ENCODE data around the gene ECE1. TPM values are rescaled to one million over a fixed set of nuclear protein-coding genes. Genes with fewer than 3 reads are reported as not detected.

ECE1 gene
- total RNA-seq, 1 experiment from 2014 or later: 65.8 TPM

GRCh38 chr1:21308847-21309652 lies 18.8 kb upstream of the ECE1 start:
- peak; percentile 71 for DNase-seq (ENCODE audit: low spot score)

DNA sequence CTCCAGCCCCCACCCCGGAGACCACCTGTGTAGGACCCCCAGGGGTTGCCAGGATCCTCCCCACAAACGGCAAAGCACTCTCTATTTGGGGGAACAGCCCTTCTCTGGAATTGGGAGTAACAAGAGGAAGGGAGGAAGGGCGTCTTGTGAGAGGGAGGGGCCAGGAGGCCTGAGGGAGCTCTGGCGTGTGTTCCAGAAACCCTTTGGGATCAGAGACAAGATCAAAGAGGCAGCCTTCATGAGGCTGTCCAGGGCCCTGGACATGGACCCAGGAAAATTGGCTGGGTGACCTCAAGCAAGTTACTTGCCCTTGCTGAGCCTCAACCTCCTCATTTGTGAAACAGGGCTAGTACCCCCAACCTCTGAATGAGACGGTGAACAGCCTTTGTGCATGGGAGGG lies 18.1 kb upstream of the ECE1 start:
- no peak for DNase-seq (ENCODE audit: low spot score)

DNA sequence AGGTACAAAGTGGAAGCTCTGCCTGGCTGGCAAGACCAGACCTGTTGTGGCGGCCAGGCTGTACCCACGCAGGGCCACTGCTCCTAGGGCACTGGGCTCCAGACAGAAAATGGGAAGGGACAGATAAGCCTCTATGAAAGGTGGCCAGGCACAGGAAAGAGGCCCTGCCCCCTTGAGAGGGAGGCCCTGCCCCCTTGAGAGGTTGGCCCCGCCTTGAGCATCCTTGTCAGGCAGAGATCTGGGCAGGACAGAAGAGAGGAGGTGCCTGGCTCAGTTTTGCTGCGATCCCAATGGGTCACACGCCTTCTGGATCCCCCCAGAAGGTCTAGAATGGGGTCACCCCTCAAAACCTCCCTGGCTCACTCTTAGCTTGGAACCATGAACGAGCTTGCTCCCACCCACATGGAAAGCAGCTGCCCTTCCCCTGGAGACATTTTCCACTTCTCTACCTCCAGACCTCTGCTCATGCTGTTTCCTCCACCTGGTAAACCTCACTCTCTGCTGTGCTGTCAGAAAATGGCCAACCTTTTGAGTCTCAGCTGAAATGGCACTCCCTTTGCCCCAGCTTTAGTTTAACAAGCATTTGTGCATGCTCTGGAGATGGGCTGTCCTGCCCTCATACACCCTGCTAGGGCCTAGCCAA lies 17.5 kb upstream of the ECE1 start:
- DNase-seq (ENCODE audit: low spot score): no peak

- DNase-seq (ENCODE audit: low spot score): no peak
Observed at GRCh38 chr1:21307210-21307609, 16.9 kb upstream of the ECE1 start.

DNA sequence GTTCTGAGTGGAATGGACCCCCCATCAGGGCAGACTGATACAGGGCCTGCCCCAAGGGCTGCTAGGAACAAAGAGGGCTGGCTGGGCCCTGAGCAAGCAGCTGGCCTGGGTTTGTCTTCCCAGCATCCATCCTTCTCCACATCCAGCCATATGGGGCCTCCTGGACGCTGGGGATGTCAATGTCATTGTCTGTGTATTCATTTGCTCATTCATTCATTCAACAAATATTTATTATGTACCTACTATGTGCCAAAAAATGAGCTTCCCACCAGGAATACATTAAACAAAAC lies 15.6 kb upstream of the ECE1 start:
- DNase-seq (ENCODE audit: low spot score): no peak

- DNase-seq (ENCODE audit: low spot score): no peak
Observed at GRCh38 chr1:21305155-21305899, 15.1 kb upstream of the ECE1 start.

GRCh38 chr1:21304488-21304887 lies 14.2 kb upstream of the ECE1 start:
- DNase-seq (ENCODE audit: low spot score): no peak

DNA sequence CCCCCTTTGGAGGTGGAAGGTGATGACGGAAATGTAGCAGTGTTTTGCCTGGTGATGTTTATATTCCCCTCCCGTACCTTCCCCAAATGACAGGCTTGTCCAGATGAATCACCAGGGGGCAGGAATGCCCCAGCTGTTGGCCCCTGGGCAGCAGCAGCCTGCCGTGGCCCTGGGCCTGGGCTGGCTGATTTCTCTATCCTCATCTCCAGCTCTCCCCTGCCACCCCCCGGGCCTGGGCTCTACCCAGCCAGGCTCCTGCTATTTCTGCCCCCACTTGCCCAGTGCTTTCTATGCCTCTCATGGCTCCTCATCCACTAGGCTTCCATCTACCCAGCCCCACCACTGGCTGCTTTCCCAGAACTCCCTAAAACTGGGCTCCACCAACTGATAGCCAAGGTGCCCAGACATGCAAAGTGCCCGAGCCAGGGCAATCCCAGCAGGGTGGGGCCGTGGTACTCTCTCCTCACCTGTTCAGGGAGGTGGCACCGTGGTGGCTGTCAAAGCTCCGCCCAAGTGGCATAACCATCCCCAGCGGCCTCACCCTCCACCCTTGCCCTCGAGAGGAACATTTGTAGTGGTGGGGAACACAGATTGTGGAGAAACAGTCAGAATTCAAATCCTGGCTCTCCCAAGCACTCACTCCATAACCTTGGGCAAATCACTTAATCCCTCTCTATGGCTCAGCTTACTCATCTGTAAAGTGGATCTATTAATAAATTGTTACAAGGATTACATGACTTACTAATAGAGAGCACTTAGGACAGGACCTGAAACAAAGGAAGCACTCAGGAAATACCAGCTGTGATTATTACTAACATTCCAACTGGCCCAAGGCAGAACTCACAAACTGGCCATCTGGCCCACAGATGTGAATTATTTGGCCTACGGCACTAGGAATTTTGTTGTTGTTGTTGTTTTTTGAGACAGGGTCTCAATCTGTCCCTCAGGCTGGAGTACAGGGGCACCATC lies 12.8 kb upstream of the ECE1 start:
- DNase-seq (ENCODE audit: low spot score): peak; percentile 63

DNA sequence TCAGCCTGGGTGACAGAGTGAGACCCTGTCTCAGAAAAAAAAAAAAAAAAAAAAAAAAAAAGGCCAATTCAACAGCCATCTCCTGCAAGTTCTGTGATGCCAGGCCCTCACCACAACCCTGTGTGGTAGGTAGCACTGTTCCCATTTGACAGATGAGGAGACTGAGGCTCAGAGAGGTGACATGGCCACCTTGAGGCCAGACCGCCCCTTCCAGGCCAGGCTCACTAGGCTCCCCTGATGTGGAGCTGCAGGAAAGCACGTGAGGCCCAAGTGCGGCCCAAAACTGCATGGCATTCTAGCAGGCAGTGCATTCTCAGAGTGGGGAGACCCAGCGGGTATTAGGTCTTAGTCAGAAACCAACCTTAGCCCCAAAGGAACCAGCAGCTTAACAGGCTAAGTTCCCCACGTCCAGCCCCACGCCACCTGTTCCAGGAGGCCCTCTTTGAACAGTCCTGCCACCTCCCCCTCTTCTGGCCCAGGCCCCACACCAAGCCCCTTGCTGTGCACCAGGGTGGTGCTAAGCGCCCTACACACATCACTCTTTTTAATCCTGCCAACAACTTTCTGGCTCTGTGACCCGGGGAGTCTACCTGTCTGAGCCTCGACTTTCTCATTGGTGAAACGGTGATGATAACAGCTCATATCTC lies 11.7 kb upstream of the ECE1 start:
- DNase-seq (ENCODE audit: low spot score): no peak

- no peak for DNase-seq (ENCODE audit: low spot score)
Observed at GRCh38 chr1:21300774-21301173, 10.5 kb upstream of the ECE1 start.

- DNase-seq (ENCODE audit: low spot score): no peak
Observed at GRCh38 chr1:21299780-21300395, 9.6 kb upstream of the ECE1 start.

DNA sequence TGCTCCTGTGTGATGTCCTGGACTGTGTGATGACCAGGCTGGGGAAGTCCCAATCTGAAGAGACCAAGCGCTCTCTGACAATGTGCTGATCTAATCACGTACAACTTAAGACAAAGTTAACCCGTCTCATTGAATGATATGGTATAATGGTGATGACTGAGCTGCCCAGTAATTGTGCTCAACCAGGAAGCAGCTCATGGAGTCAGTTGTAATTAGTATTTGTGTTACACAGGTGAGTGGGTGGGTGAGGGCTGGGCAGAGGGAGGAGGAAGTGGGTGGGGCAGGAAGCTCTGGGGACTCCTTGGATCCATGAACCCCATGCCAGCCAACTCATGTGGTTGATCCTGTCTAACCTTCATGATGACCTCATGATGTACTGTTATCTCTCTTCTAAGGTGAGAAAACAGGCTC lies 8.7 kb upstream of the ECE1 start:
- DNase-seq (ENCODE audit: low spot score): no peak

DNA sequence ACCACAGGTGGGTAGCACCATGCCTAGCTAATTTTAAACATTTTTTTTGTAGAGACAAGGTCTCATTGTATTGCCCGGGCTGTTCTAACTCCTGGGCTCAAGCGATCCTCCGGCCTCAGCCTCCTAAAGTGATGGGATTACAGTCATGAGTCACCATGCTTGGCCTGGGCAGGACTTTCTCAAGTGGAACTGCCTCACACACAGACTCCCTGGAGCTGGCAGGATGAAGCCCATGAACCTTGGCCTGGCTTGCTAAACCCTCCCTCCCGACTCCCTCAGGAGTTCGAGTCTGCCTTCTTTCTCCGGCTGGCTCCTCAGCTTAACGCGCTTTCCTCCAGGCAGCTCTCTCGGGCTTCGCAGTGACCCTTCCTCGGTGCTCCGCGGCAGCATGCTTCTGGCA lies 7.7 kb upstream of the ECE1 start:
- peak; percentile 54 for DNase-seq (ENCODE audit: low spot score)

DNA sequence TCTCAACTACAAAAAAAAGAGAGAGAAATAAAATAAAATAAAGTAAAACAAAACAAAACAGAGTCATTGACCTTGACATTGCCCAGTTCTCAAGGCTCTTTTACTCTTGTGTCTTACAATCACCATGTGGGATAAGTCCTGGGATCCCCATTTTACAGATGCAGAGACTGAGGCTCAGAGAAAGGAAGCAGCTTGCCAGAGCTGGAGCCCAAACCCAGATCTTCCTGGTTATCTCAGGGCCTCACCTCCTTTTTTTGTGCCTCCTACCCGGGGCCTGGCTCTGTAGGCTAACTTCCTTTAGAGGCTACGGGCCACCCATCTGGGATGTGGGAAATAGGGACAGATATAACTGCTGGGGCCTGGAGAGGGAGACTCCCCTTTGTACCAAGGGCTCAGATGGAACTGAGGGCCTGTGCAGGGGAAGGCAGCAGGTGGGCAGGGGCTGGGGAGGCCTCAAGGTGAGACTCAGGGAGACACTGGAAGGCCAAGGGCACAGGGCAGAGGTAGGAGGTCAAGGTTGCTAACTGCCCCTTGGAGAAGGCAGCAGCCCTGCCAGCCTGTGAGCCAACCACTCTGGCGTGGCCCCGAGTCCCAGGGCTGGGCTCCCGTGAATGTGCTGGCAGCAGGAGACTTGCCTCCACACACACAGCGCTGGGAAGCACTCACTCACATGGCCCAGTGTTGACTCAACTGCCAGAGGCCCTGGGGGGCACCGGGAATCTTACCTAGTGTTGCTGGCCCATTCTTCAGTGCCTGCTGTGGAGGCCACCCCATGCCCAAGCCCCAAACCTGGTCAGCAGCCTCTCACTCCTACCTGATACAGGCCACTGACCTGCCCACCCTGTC lies 6.5 kb upstream of the ECE1 start:
- no peak for DNase-seq (ENCODE audit: low spot score)

GRCh38 chr1:21295545-21295944 lies 5.3 kb upstream of the ECE1 start:
- DNase-seq (ENCODE audit: low spot score): no peak

DNA sequence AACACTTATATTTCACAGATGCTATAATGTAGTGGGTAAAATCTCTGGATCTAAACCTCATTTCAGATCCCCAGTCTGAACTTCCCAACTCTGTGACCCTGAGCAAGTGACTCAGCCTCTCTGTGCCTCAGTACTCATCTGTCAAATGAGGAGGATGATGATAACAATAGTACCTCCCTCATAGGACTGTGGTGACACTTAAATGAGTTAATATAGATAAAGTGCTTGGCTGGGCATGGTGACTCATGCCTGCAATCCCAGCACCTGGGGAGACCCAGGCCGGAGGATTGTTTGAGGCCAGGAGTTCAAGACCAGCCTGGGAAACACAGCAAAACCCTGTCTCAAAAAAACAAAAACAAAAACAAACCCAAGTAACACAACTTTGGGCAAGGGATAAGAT lies 4.7 kb upstream of the ECE1 start:
- peak; percentile 83 for DNase-seq (ENCODE audit: low spot score)

DNA sequence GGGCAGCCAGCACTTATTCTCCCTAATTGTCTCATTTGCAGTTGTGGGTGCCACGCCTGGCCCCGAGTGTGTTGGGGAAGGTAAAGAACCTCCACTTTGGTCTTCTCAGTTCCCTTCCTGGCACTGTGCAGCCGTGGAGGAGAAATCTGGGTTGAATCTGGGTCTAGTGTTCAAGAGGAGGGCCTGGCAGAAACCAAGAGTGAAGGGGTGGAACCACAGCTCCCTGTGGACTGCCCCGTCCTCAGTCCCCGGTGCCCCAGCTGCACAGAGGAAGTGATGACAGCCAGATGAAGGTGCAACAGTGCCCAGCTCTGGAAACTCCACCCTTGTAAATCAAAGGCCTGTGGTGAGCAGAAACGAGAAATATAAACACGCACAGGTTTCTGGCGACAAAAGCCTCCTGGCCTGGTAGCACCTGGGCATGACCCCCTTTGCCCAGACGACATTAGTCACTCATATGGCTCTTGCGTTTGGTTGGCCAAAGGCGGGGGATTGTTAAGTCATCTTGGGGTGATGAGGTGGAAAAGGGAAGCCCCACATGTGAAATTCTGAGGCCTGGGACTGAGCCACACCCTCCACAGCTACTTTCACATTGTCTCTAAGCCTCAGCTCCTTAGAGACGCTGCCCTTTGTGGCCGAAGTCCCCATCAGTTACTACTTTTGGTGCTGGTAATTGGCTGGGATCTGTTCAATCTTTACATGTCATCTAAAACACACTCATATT lies 4.2 kb upstream of the ECE1 start:
- peak; percentile 78 for DNase-seq (ENCODE audit: low spot score)

DNA sequence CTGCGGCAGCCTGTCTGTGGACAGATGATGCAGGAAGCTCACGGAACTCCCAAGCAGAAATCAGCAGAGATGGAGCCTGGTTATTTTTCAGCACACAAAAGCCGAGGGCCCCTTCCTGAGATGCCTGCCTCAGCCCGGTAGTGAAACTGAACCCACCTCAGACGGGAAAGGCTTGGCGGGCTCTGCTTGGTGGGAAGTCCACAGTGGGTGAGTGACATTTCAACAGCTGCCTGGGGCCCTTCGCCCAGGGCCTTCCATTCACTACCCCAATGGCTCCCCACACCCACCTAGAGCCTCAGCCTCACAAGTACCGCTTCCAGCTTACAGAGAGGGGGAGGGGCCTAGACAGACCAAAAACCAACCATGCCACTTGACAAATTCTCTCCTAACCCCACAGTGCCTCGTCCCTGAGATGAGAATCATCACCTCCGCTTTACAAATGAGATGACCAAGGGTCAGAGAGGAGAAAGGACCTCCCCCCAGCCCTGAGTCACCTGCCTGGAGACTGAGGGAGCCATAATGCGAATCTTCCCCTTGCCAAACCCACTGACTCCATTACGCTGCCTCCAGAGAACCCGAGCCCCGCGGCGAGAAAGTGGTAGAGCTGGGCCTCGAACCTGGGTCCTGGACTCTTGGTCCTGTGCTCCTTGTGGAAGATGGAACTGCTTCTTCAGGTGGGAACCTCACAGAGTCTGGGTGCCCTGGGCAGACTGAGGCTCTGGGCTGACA lies 3.4 kb upstream of the ECE1 start:
- DNase-seq (ENCODE audit: low spot score): no peak
